ENCODE measurements around the gene ITPR3. TPM values are rescaled to one million over a fixed set of nuclear protein-coding genes. Genes with fewer than 3 reads are reported as not detected.

Gene ITPR3
- total RNA-seq, 1 experiment from 2014 or later: 103 TPM

GRCh38 chr6:33737267-33738026, 116.3 kb downstream of the ITPR3 start:
- Histone ChIP-seq H3K4me1 (ENCODE audit: control insufficient read depth in 1 of 2, insufficient read depth in 2 of 2, low read length in 2 of 2) (peaks cover 0 to 10% of the 10 kb centered on the region in 2 experiments; a peak in 2 of 4 replicates), H3K9me2 (ENCODE audit: insufficient read depth) (no peaks in the 10 kb centered on the region), H3K36me3 (ENCODE audit: control insufficient read depth in 1 of 2, insufficient read depth in 2 of 2, low read length in 2 of 2) (no peaks in the 10 kb centered on the region), H4K20me1 (ENCODE audit: insufficient read depth) (no peaks in the 10 kb centered on the region), H3K27me3 (ENCODE audit: insufficient read depth, low read length) (no peaks in the 10 kb centered on the region), H3K9ac (ENCODE audit: low read length) (no peak overlapping the region), H3K27ac (ENCODE audit: low read depth, low read length) (no peak overlapping the region), H3K79me2 (ENCODE audit: insufficient read depth, low read length) (no peaks in the 10 kb centered on the region), H3K9me3 (ENCODE audit: control insufficient read depth in 1 of 2, insufficient read depth in 1 of 2, low read depth in 1 of 2, low read length in 2 of 2) (no peaks in the 10 kb centered on the region), H3K4me3 (replicated peaks in 1 of 2; ENCODE audit: low read depth in 1 of 2, low read length in 2 of 2) (no peak overlapping the region), H2AFZ (ENCODE audit: low read depth, low read length, poor library complexity, severe bottlenecking) (no peak overlapping the region), H3K4me2 (ENCODE audit: low read length) (no peak overlapping the region)
- ATAC-seq (no peak), DNase-seq (ENCODE audit: low read depth, low spot score) (no peak)
- intact Hi-C loops (cut with micrococcal nuclease): no loop called here
- no TSS peak for BruUV-seq (replicated peaks)
- CTCF ChIA-PET: no interaction called here
- TF ChIP-seq TCF7L2 (IDR thresholded peaks at IDR 0.05; ENCODE audit: borderline replicate concordance, extremely low read depth, insufficient read depth, insufficient read length) (no peak), SRF (IDR thresholded peaks at IDR 0.05; ENCODE audit: low read depth) (no peak), REST (IDR thresholded peaks at IDR 0.05; ENCODE audit: low read depth) (no peak), SIN3A (IDR thresholded peaks at IDR 0.05; ENCODE audit: low read depth) (no peak), CEBPB (IDR thresholded peaks at IDR 0.05; ENCODE audit: low read depth) (no peak), MAX (IDR thresholded peaks at IDR 0.05) (no peak), CBX3 (IDR thresholded peaks at IDR 0.05; ENCODE audit: low read depth) (no peak), POLR2A (IDR thresholded peaks at IDR 0.05; ENCODE audit: borderline replicate concordance, extremely low read depth, insufficient read depth, insufficient read length) (no peak), RAD21 (IDR thresholded peaks at IDR 0.05; ENCODE audit: low read depth) (no peak), ZFX (IDR thresholded peaks at IDR 0.05) (no peak), FOSL1 (IDR thresholded peaks at IDR 0.05; ENCODE audit: low read depth) (no peak), JUND (IDR thresholded peaks at IDR 0.05) (no peak), ZNF274 (IDR thresholded peaks at IDR 0.05; ENCODE audit: low read depth, low read length) (no peak)
- RAD21 ChIA-PET (ENCODE audit: low non-redundant PET in 1 of 2, low total read pairs in 2 of 2, uncharacterized antibody in 2 of 2, unreplicated experiment in 2 of 2): no interaction called here
- POLR2A ChIA-PET: no interaction called here
